ENCODE results near the gene SCYGR7.
"Not testable (repeated sequence)": the region's sequence is repeated elsewhere in the genome, so short reads cannot be mapped to it uniquely, and the experiment has no call there.

Gene SCYGR7

GRCh38 chr2:227722821-227723220 lies 5.3 kb upstream of the SCYGR7 start:
- not testable (repeated sequence) for H3K27ac Mint-ChIP-seq; H3K9me3 Mint-ChIP-seq; H3K4me3 Mint-ChIP-seq; H3K4me1 Mint-ChIP-seq (ENCODE audit: low read depth); H3K36me3 Mint-ChIP-seq (ENCODE audit: low read depth)
- peaks cover 16% of the 10 kb centered on the region for H3K27me3 Mint-ChIP-seq

GRCh38 chr2:227724394-227725039 lies 3.6 kb upstream of the SCYGR7 start, which contains the start of gene SCYGR6:
TSS of gene SCYGR6 (minus strand) at chr2:227724757. CDS start at chr2:227724757, 0 bp downstream.
- Mint-ChIP-seq H3K4me1 (ENCODE audit: low read depth) (no peaks in the 10 kb centered on the region), H3K4me3 (no peak within 1 kb of the TSS), H3K27ac (no peak within 1 kb of the TSS), H3K36me3 (ENCODE audit: low read depth) (no peaks in the 10 kb centered on the region), H3K27me3 (peaks cover 20% of the 10 kb centered on the region), H3K9me3 (no peaks in the 10 kb centered on the region)

- Mint-ChIP-seq H3K4me3 (no peak overlapping the region), H3K36me3 (ENCODE audit: low read depth) (no peaks in the 10 kb centered on the region), H3K27ac (no peak overlapping the region), H3K27me3 (peaks cover 7% of the 10 kb centered on the region), H3K9me3 (no peaks in the 10 kb centered on the region), H3K4me1 (ENCODE audit: low read depth) (no peaks in the 10 kb centered on the region)
Measured at GRCh38 chr2:227739351-227739750, 11.2 kb downstream of the SCYGR7 start.

- H3K27me3 Mint-ChIP-seq; H3K4me3 Mint-ChIP-seq; H3K9me3 Mint-ChIP-seq; H3K27ac Mint-ChIP-seq; H3K36me3 Mint-ChIP-seq (ENCODE audit: low read depth); H3K4me1 Mint-ChIP-seq (ENCODE audit: low read depth): not testable (repeated sequence)
Measured at GRCh38 chr2:227740705-227741104, 12.6 kb downstream of the SCYGR7 start.

GRCh38 chr2:227745594-227745993 lies 17.5 kb downstream of the SCYGR7 start, which contains the start of gene SCYGR8:
TSS of gene SCYGR8 (plus strand) at chr2:227745894. CDS start at chr2:227745894, 0 bp downstream.
- Mint-ChIP-seq H3K36me3 (ENCODE audit: low read depth) (no peaks in the 10 kb centered on the region), H3K4me1 (ENCODE audit: low read depth) (no peaks in the 10 kb centered on the region), H3K27ac (no peak within 1 kb of the TSS), H3K27me3 (peaks cover 4% of the 10 kb centered on the region), H3K9me3 (no peaks in the 10 kb centered on the region), H3K4me3 (no peak within 1 kb of the TSS)

- H3K27ac Mint-ChIP-seq, result no peak overlapping the region
- peaks cover 4% of the 10 kb centered on the region for H3K27me3 Mint-ChIP-seq
- H3K9me3 Mint-ChIP-seq, result no peaks in the 10 kb centered on the region
- no peak overlapping the region for H3K4me3 Mint-ChIP-seq
- H3K4me1 Mint-ChIP-seq (ENCODE audit: low read depth), result no peaks in the 10 kb centered on the region
- no peaks in the 10 kb centered on the region for H3K36me3 Mint-ChIP-seq (ENCODE audit: low read depth)
Measured at GRCh38 chr2:227748079-227748478, 19.9 kb downstream of the SCYGR7 start.

GRCh38 chr2:227756261-227756660 lies 28.1 kb downstream of the SCYGR7 start:
- H3K27me3 Mint-ChIP-seq; H3K4me1 Mint-ChIP-seq (ENCODE audit: low read depth); H3K27ac Mint-ChIP-seq: not testable (repeated sequence)

GRCh38 chr2:227759411-227760118 lies 31.4 kb downstream of the SCYGR7 start:
- H3K36me3 Mint-ChIP-seq (ENCODE audit: low read depth), result no peaks in the 10 kb centered on the region
- H3K4me3 Mint-ChIP-seq, result no peak overlapping the region
- H3K9me3 Mint-ChIP-seq, result no peaks in the 10 kb centered on the region
- H3K4me1 Mint-ChIP-seq (ENCODE audit: low read depth), result no peaks in the 10 kb centered on the region
- no peak overlapping the region for H3K27ac Mint-ChIP-seq
- H3K27me3 Mint-ChIP-seq, result peaks cover 5% of the 10 kb centered on the region

More at GRCh38 chr2:227756261-227756660, 28.1 kb downstream of the SCYGR7 start:
- not testable (repeated sequence) for H3K9me3 Mint-ChIP-seq; H3K4me3 Mint-ChIP-seq; H3K36me3 Mint-ChIP-seq (ENCODE audit: low read depth)

GRCh38 chr2:227761740-227762476 lies 33.8 kb downstream of the SCYGR7 start:
- Mint-ChIP-seq H3K4me3 (no peak overlapping the region), H3K27me3 (no peaks in the 10 kb centered on the region)

GRCh38 chr2:227765788-227766372 lies 37.7 kb downstream of the SCYGR7 start:
- no peaks in the 10 kb centered on the region for H3K4me1 Mint-ChIP-seq (ENCODE audit: low read depth)
- no peak overlapping the region for H3K27ac Mint-ChIP-seq
- H3K9me3 Mint-ChIP-seq, result no peaks in the 10 kb centered on the region
- no peak overlapping the region for H3K4me3 Mint-ChIP-seq
- no peaks in the 10 kb centered on the region for H3K36me3 Mint-ChIP-seq (ENCODE audit: low read depth)
- no peaks in the 10 kb centered on the region for H3K27me3 Mint-ChIP-seq

More at GRCh38 chr2:227761740-227762476, 33.8 kb downstream of the SCYGR7 start:
- H3K9me3 Mint-ChIP-seq, result no peaks in the 10 kb centered on the region
- H3K4me1 Mint-ChIP-seq (ENCODE audit: low read depth), result no peaks in the 10 kb centered on the region
- no peaks in the 10 kb centered on the region for H3K36me3 Mint-ChIP-seq (ENCODE audit: low read depth)
- no peak overlapping the region for H3K27ac Mint-ChIP-seq

- H3K27me3 Mint-ChIP-seq, result no peaks in the 10 kb centered on the region
- H3K9me3 Mint-ChIP-seq, result no peaks in the 10 kb centered on the region
- no peak overlapping the region for H3K27ac Mint-ChIP-seq
- no peaks in the 10 kb centered on the region for H3K36me3 Mint-ChIP-seq (ENCODE audit: low read depth)
- H3K4me1 Mint-ChIP-seq (ENCODE audit: low read depth), result no peaks in the 10 kb centered on the region
- no peak overlapping the region for H3K4me3 Mint-ChIP-seq
Measured at GRCh38 chr2:227766373-227766883, 38.3 kb downstream of the SCYGR7 start.

GRCh38 chr2:227767830-227768229 lies 39.7 kb downstream of the SCYGR7 start:
- H3K27me3 Mint-ChIP-seq, result no peaks in the 10 kb centered on the region
- no peaks in the 10 kb centered on the region for H3K4me1 Mint-ChIP-seq (ENCODE audit: low read depth)
- no peak overlapping the region for H3K4me3 Mint-ChIP-seq
- no peak overlapping the region for H3K27ac Mint-ChIP-seq
- no peaks in the 10 kb centered on the region for H3K9me3 Mint-ChIP-seq
- no peaks in the 10 kb centered on the region for H3K36me3 Mint-ChIP-seq (ENCODE audit: low read depth)

GRCh38 chr2:227772197-227772661 lies 44.1 kb downstream of the SCYGR7 start:
- Mint-ChIP-seq H3K4me1 (ENCODE audit: low read depth) (peaks cover 29% of the 10 kb centered on the region), H3K27me3 (no peaks in the 10 kb centered on the region), H3K36me3 (ENCODE audit: low read depth) (no peaks in the 10 kb centered on the region), H3K27ac (no peak overlapping the region), H3K9me3 (no peaks in the 10 kb centered on the region), H3K4me3 (no peak overlapping the region)

GRCh38 chr2:227772932-227773331 lies 44.8 kb downstream of the SCYGR7 start:
- peaks cover 29% of the 10 kb centered on the region for H3K4me1 Mint-ChIP-seq (ENCODE audit: low read depth)
- no peaks in the 10 kb centered on the region for H3K27me3 Mint-ChIP-seq
- H3K4me3 Mint-ChIP-seq, result no peak overlapping the region
- no peak overlapping the region for H3K27ac Mint-ChIP-seq
- no peaks in the 10 kb centered on the region for H3K36me3 Mint-ChIP-seq (ENCODE audit: low read depth)
- H3K9me3 Mint-ChIP-seq, result no peaks in the 10 kb centered on the region
